Measurements from ENCODE around the gene LINGO1.

LINGO1 gene

DNA sequence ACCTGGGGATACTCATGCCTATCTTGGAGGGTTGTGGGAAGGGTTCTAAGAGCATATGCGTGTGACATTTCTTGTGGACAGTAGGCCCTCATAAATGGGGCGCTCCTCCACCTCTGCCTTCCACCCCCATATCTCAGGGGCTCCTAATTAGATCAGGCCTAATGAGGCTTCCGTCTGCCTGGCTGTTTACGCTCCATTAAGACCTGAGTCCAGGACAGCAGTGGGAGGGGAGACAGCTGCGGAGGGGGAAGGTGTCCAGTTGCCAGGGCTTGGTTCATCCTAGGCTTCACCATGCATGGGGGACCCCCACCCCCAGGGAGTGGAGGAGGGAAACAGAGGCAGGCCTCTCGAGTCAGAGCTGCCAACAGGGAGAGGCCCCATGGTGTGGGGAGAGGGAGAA is 9.3 kb upstream of the LINGO1 start:
- Histone ChIP-seq H3K27ac (ENCODE audit: low read depth, low read length) (no peak overlapping the region), H3K36me3 (ENCODE audit: insufficient read depth, low read length) (no peaks in the 10 kb centered on the region), H2AFZ (ENCODE audit: low read length, unreplicated experiment) (no peak overlapping the region), H3K4me3 (ENCODE audit: low read depth, low read length) (no peak overlapping the region), H3K79me2 (ENCODE audit: control insufficient read depth, insufficient read depth, low read length, unreplicated experiment) (no peaks in the 10 kb centered on the region), H3K4me1 (ENCODE audit: control insufficient read depth, insufficient read depth, low read length, unreplicated experiment) (no peaks in the 10 kb centered on the region), H3K27me3 (ENCODE audit: insufficient read depth, low read length) (peaks cover 46% of the 10 kb centered on the region)

DNA sequence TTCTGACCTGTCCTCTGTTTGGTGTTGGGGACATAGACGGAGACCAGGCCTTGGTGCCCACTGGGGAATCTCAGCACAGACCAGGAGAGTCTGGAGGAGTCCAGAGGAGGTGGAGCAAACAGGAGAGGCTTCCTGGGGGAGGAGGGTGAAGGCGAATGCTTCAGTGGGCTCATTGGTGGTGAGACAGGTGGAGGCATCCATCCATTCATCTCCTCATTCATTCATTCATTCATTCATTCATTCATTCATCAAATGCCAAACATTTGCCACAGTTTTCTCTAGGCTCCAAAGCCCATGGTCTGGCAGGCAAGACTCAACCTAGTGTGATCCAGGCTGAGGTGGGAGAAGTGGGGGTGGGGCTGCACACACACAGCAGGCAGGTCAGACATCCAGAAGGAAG is 7.9 kb upstream of the LINGO1 start:
- peaks cover 54% of the 10 kb centered on the region for H3K27me3 ChIP-seq (ENCODE audit: insufficient read depth, low read length)
- no peaks in the 10 kb centered on the region for H3K79me2 ChIP-seq (ENCODE audit: control insufficient read depth, insufficient read depth, low read length, unreplicated experiment)
- no peak overlapping the region for H3K4me3 ChIP-seq (ENCODE audit: low read depth, low read length)
- H2AFZ ChIP-seq (ENCODE audit: low read length, unreplicated experiment): no peak overlapping the region
- no peak overlapping the region for H3K27ac ChIP-seq (ENCODE audit: low read depth, low read length)
- no peaks in the 10 kb centered on the region for H3K36me3 ChIP-seq (ENCODE audit: insufficient read depth, low read length)
- H3K4me1 ChIP-seq (ENCODE audit: control insufficient read depth, insufficient read depth, low read length, unreplicated experiment): no peaks in the 10 kb centered on the region

DNA sequence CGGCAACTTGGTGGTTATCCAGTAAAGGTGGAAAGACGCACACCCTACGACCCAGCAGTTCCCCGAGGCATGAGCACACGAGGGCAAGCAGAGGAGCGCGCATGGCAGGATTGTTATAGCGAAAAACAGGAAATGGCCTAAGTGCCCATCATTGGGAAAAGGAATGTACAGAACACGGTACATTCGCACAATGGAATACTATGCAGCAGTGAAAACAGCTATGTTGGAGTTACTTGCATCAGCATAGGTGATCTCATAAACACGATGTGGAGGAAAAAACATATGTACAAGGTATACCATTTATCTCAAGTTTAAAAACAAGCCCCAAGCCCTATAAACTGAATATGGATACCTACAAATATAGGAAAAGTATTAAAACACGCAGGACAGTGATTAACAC is 6.7 kb upstream of the LINGO1 start:
- H2AFZ ChIP-seq (ENCODE audit: low read length, unreplicated experiment): no peak overlapping the region
- H3K27me3 ChIP-seq (ENCODE audit: insufficient read depth, low read length): peaks cover 64% of the 10 kb centered on the region
- no peak overlapping the region for H3K27ac ChIP-seq (ENCODE audit: low read depth, low read length)
- no peaks in the 10 kb centered on the region for H3K4me1 ChIP-seq (ENCODE audit: control insufficient read depth, insufficient read depth, low read length, unreplicated experiment)
- no peak overlapping the region for H3K4me3 ChIP-seq (ENCODE audit: low read depth, low read length)
- H3K79me2 ChIP-seq (ENCODE audit: control insufficient read depth, insufficient read depth, low read length, unreplicated experiment): no peaks in the 10 kb centered on the region
- no peaks in the 10 kb centered on the region for H3K36me3 ChIP-seq (ENCODE audit: insufficient read depth, low read length)

DNA sequence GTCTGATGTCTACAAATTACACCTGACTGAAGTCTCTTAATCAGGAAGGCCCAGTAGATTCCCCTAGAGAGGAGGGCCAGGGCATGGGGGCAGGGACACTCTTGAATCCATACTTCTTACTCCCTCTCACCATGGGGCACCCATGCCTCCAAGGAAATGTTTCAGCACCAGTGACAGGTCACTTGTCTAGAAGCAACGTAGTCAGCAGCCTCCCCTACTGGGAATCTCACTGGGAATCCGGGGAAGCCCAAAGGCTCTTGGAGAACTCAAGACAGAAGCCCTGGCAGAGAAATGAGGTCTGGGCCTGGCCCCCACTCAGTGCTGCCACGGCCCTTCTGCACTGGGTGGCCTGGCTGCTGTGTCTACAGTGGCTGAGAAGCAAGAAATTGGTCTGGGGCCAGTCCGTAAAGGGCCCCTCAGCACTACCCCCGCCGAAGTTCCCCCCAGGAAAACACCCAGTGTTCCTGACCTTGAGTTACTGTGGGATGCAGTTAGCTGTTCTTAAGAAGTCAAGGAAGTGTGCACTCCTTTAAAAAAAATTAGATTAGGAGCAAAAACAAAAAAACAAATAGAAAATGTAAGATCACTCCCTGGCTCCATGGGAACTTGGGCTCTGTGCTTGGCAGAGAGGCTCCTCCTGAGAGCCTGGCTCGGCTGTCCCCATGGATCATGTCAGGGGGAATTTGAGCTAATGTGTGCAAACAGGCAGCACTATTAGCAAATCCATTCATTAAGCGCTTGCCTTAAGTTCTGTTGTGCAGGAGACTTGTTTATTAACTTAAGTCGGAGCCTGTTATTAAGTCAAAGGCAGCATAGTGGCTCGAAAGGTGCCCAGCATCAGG is 5.4 kb upstream of the LINGO1 start:
- Histone ChIP-seq H3K27me3 (ENCODE audit: insufficient read depth, low read length) (peaks cover 73% of the 10 kb centered on the region), H3K36me3 (ENCODE audit: insufficient read depth, low read length) (no peaks in the 10 kb centered on the region), H3K4me3 (ENCODE audit: low read depth, low read length) (no peak overlapping the region), H3K79me2 (ENCODE audit: control insufficient read depth, insufficient read depth, low read length, unreplicated experiment) (no peaks in the 10 kb centered on the region), H2AFZ (ENCODE audit: low read length, unreplicated experiment) (no peak overlapping the region), H3K27ac (ENCODE audit: low read depth, low read length) (no peak overlapping the region), H3K4me1 (ENCODE audit: control insufficient read depth, insufficient read depth, low read length, unreplicated experiment) (no peaks in the 10 kb centered on the region)

DNA sequence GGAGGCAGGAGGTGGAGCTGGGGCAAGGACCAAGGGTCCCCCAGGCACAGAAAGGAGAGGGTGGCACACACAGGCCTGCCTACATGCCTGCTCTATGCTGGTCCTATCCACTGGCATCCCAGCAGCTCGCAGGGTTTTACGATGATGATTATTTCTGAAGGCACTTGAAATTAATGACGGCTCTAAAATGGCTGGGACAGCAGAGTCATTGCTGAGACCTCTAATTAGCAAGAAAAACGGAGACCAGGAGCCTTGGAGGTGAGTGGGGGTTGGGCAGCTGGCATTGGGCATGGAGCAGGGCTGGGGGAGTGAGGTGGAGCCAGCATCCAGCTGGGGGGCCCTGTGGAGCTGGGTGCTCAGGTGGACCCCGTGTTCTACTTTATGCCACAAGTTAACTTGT is 3.5 kb upstream of the LINGO1 start:
- Histone ChIP-seq H3K79me2 (ENCODE audit: control insufficient read depth, insufficient read depth, low read length, unreplicated experiment) (no peaks in the 10 kb centered on the region), H3K36me3 (ENCODE audit: insufficient read depth, low read length) (no peaks in the 10 kb centered on the region), H2AFZ (ENCODE audit: low read length, unreplicated experiment) (no peak overlapping the region), H3K4me1 (ENCODE audit: control insufficient read depth, insufficient read depth, low read length, unreplicated experiment) (no peaks in the 10 kb centered on the region), H3K27ac (ENCODE audit: low read depth, low read length) (no peak overlapping the region), H3K4me3 (ENCODE audit: low read depth, low read length) (no peak overlapping the region), H3K27me3 (ENCODE audit: insufficient read depth, low read length) (peaks cover 74% of the 10 kb centered on the region)

DNA sequence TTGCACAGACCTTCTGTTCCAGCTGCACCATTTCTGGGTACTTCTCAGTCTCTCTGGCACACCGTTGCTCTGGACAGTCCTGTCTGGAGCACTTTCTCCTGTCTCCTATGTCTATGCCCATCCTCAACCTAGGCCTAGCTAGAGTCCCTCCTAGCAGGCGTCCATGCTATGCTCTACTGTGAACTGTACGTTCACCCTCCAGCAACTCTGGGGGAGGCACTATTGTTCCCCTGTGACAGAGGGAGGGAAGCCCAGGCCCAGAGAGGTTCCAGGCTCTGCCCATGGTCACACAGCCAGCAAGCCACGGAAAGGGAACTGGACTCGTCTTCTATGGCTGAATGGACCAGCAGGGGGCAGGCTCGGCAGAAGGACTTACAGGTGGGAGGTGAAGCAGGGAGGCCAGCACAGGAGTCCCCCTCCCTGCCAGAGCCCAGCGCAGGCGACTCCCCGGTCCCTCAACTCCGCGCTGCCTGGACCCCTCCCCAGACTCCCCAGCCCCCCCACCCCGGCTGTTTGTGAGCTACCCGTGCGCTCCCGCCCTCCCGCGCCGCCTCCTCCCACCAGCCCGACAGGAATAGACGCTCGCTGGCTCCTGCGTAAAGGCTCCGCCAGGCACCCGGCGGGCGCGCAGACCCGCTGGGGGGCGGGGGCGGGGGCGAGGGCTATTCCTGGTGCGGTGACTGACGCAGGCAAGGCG is 1.7 kb upstream of the LINGO1 start:
- no peak overlapping the region for H3K4me3 ChIP-seq (ENCODE audit: low read depth, low read length)
- no peaks in the 10 kb centered on the region for H3K79me2 ChIP-seq (ENCODE audit: control insufficient read depth, insufficient read depth, low read length, unreplicated experiment)
- H3K4me1 ChIP-seq (ENCODE audit: control insufficient read depth, insufficient read depth, low read length, unreplicated experiment): no peaks in the 10 kb centered on the region
- no peak overlapping the region for H2AFZ ChIP-seq (ENCODE audit: low read length, unreplicated experiment)
- peaks cover 85% of the 10 kb centered on the region for H3K27me3 ChIP-seq (ENCODE audit: insufficient read depth, low read length)
- H3K27ac ChIP-seq (ENCODE audit: low read depth, low read length): no peak overlapping the region
- H3K36me3 ChIP-seq (ENCODE audit: insufficient read depth, low read length): no peaks in the 10 kb centered on the region

DNA sequence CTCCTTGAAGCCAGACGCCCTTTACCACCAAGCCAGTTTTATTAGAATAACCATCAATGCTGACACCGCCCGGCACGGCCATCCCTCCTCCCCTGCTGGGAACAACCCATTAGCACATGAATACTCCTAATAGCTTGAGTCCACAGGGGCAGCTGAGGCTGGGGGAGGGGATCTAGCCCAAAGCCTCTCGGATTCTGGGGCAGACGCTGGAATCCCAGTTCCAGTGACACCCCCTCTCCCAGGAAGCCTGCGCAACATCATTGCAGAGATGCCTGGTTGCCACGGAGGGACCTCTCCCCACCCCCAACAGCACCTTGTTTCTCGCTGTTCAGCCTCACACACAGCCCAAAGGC is 1.2 kb upstream of the LINGO1 start:
- Histone ChIP-seq H3K79me2 (ENCODE audit: control insufficient read depth, insufficient read depth, low read length, unreplicated experiment) (no peaks in the 10 kb centered on the region), H3K36me3 (ENCODE audit: insufficient read depth, low read length) (no peaks in the 10 kb centered on the region), H3K27me3 (ENCODE audit: insufficient read depth, low read length) (peaks cover 84% of the 10 kb centered on the region), H3K4me3 (ENCODE audit: low read depth, low read length) (no peak overlapping the region), H3K27ac (ENCODE audit: low read depth, low read length) (no peak overlapping the region), H2AFZ (ENCODE audit: low read length, unreplicated experiment) (no peak overlapping the region), H3K4me1 (ENCODE audit: control insufficient read depth, insufficient read depth, low read length, unreplicated experiment) (no peaks in the 10 kb centered on the region)

DNA sequence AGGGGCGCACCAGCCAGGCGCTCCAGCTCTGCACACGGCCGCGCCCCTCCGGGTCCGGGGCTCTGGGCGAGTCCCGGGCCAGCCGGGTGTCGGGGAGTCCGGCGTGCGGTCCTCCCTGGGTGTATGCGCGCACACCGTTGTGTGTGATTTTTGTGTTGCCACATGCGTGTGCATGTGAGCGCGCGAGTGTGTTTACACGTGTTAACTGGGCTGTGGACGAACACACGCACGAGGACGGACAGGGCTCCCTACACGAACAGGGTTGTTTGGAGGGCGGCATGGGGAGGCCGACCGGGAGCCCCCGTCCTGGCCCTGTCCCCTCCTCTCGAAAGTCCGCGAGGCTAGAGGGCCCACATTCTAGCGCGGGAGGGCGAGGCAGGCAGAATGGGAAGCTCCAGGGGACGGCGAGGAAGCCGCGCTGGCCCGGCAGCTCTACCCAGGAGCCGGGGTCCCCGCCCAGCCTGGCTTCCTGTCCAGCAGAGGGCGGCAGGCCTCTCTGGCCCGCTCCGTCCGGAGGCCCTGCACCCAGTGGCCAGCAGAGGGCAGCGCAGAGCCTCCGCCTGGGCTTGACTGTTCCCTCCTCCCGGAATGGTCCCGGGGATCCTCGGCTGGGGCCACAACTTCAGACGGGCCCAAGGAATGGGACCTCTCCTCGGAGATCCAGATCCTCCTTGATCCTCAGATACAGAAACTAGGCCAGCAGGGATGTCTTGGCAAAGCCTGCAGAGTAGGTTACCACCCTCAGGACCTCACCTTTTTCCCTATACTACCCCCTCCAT is 611 bp upstream of the LINGO1 start:
- Histone ChIP-seq H3K27me3 (ENCODE audit: insufficient read depth, low read length) (peaks cover 82% of the 10 kb centered on the region), H3K27ac (ENCODE audit: low read depth, low read length) (no peak overlapping the region), H2AFZ (ENCODE audit: low read length, unreplicated experiment) (no peak overlapping the region), H3K36me3 (ENCODE audit: insufficient read depth, low read length) (no peaks in the 10 kb centered on the region), H3K4me3 (ENCODE audit: low read depth, low read length) (peak overlapping the region; percentile 71), H3K4me1 (ENCODE audit: control insufficient read depth, insufficient read depth, low read length, unreplicated experiment) (no peaks in the 10 kb centered on the region), H3K79me2 (ENCODE audit: control insufficient read depth, insufficient read depth, low read length, unreplicated experiment) (no peaks in the 10 kb centered on the region)

DNA sequence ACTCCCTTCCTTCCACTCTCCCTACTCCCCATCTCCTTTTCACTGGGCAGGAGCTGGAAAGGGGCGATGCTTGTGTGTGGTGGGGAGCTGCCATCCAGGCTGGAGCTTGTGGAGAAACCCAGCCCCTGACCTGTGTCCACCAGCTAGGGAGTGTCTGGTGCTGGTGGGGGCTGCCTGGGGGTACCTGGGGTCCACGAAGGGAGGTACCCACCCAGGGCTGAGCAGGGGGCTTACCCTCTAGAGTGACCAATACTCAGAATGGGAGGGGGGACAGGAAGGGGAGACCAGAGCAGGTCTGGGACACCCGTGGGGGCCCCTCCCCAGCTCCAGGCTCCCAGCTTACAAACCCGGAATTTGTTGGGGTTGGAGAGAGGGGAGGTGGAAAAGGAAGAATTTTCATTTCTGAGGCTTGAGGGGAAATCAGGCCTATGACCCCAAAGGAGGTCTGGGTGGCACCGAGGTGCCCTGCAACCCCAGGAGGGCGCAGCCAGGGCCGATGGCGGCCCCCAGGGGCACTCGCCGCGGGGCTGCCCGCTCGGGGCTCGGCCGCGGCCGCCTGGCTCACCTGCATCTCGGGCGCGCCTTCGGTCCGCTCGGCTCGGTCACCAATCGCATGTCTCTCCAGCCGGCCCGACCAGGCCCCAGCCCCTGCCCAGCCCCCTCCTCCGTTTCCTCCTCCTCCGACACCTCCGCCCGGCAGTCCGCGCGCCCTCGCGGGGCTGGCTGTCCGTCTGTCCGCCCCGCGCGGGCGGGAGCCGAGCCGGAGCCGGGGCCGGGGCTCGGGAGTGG is 773 bp downstream of the LINGO1 start:
- peaks cover 78% of the 10 kb centered on the region for H3K27me3 ChIP-seq (ENCODE audit: insufficient read depth, low read length)
- no peaks in the 10 kb centered on the region for H3K4me1 ChIP-seq (ENCODE audit: control insufficient read depth, insufficient read depth, low read length, unreplicated experiment)
- no peak overlapping the region for H3K27ac ChIP-seq (ENCODE audit: low read depth, low read length)
- no peak overlapping the region for H2AFZ ChIP-seq (ENCODE audit: low read length, unreplicated experiment)
- H3K4me3 ChIP-seq (ENCODE audit: low read depth, low read length): peak overlapping the region; percentile 59
- H3K36me3 ChIP-seq (ENCODE audit: insufficient read depth, low read length): no peaks in the 10 kb centered on the region
- no peaks in the 10 kb centered on the region for H3K79me2 ChIP-seq (ENCODE audit: control insufficient read depth, insufficient read depth, low read length, unreplicated experiment)
